HepG2 (cell line): Measurements from ENCODE around the gene HYAL2. TPM values are rescaled to one million over a fixed set of nuclear protein-coding genes. Genes with fewer than 3 reads are reported as not detected.
A peak's percentile ranks its signal among the peaks of the same experiment; 100 is the strongest.

Source experiments
- BORCS8-MEF2B ChIP-seq: sonication (generic); formaldehyde crosslinking; IDR thresholded peaks from 2 replicates; pipeline ENCODE4 v1.8.0; 2022; ENCODE audit warnings: mild to moderate bottlenecking, missing genetic modification reagents
- CBX2 ChIP-seq, 2 experiments: fragments of 200-600 bp in 1 of 2; sonication (generic); formaldehyde crosslinking in 1 of 2; IDR thresholded peaks; 2 replicates each; pipeline versions ENCODE4 v1.7.0 to v1.8.1; 2018 to 2022; ENCODE audit warnings: low read depth in 2 of 2, low read length in 1 of 2, mild to moderate bottlenecking in 1 of 2, missing genetic modification reagents in 1 of 2
- IKZF1 ChIP-seq: fragments of 450-650 bp; IDR thresholded peaks from 2 replicates; pipeline ENCODE4 v1.7.1; 2016
- IKZF5 ChIP-seq: IDR thresholded peaks from 2 replicates; pipeline ENCODE4 v1.6.1; 2018; ENCODE audit warnings: missing genetic modification reagents, mild to moderate bottlenecking, missing compliant biosample characterization
- PITX1 ChIP-seq: sonication (generic); formaldehyde crosslinking; IDR thresholded peaks from 2 replicates; pipeline ENCODE4 v1.5.1; 2020; ENCODE audit warnings: mild to moderate bottlenecking, missing genetic modification reagents
- SOX6 ChIP-seq, 2 experiments: fragments of 450-650 bp in 1 of 2; sonication (generic) in 1 of 2; formaldehyde crosslinking in 1 of 2; IDR thresholded peaks; 2 replicates each; pipeline versions ENCODE4 v1.4.0 to v1.6.1; 2017 to 2020; ENCODE audit warnings: antibody characterized with exemption in 1 of 2, mild to moderate bottlenecking in 1 of 2, missing genetic modification reagents in 1 of 2
- SRSF9 ChIP-seq: fragments of 200-400 bp; formaldehyde crosslinking; IDR thresholded peaks from 2 replicates; pipeline ENCODE4 v1.6.1; 2018; ENCODE audit warnings: borderline replicate concordance, mild to moderate bottlenecking, low read depth, low read length; ENCODE audit not compliant: insufficient read depth, poor library complexity, severe bottlenecking
- TEF ChIP-seq: sonication (generic); formaldehyde crosslinking; IDR thresholded peaks from 2 replicates; pipeline ENCODE4 v1.5.0; 2020; ENCODE audit warnings: missing genetic modification reagents
- TFDP2 ChIP-seq: sonication (generic); formaldehyde crosslinking; IDR thresholded peaks from 2 replicates; pipeline ENCODE4 v1.4.0; 2020; ENCODE audit warnings: missing genetic modification reagents
- THYN1 ChIP-seq: sonication (generic); formaldehyde crosslinking; IDR thresholded peaks from 2 replicates; pipeline ENCODE4 v1.8.1; 2023; ENCODE audit warnings: low read depth, mild to moderate bottlenecking, moderate library complexity, missing genetic modification reagents, borderline replicate concordance
- ZNF138 ChIP-seq: sonication (generic); formaldehyde crosslinking; IDR thresholded peaks from 2 replicates; pipeline ENCODE4 v1.5.0; 2020; ENCODE audit warnings: mild to moderate bottlenecking, low read depth, missing genetic modification reagents
- ZNF343 ChIP-seq: sonication (generic); formaldehyde crosslinking; IDR thresholded peaks from 2 replicates; pipeline ENCODE4 v1.4.0; 2020; ENCODE audit warnings: mild to moderate bottlenecking, missing genetic modification reagents
- ZNF431 ChIP-seq: sonication (generic); formaldehyde crosslinking; IDR thresholded peaks from 2 replicates; pipeline ENCODE4 v1.9.0; 2022; ENCODE audit warnings: missing genetic modification reagents, low read depth, mild to moderate bottlenecking, borderline replicate concordance
- ZNF569 ChIP-seq: sonication (generic); formaldehyde crosslinking; IDR thresholded peaks from 2 replicates; pipeline ENCODE4 v1.5.0; 2020; ENCODE audit warnings: mild to moderate bottlenecking, missing genetic modification reagents, moderate library complexity, borderline replicate concordance
- ZNF576 ChIP-seq: sonication (generic); formaldehyde crosslinking; IDR thresholded peaks from 2 replicates; pipeline ENCODE4 v1.4.0; 2020; ENCODE audit warnings: mild to moderate bottlenecking, missing genetic modification reagents
- ZNF577 ChIP-seq: sonication (generic); formaldehyde crosslinking; IDR thresholded peaks from 2 replicates; pipeline ENCODE4 v1.4.0; 2020; ENCODE audit warnings: mild to moderate bottlenecking, low read depth, missing genetic modification reagents, borderline replicate concordance
- ZNF609 ChIP-seq: sonication (generic); formaldehyde crosslinking; IDR thresholded peaks from 2 replicates; pipeline ENCODE4 v1.4.0; 2020; ENCODE audit warnings: mild to moderate bottlenecking, missing genetic modification reagents, borderline replicate concordance
- ZNF672 ChIP-seq: sonication (generic); formaldehyde crosslinking; IDR thresholded peaks from 2 replicates; pipeline ENCODE4 v1.8.1; 2022; ENCODE audit warnings: missing genetic modification reagents
- ZNF703 ChIP-seq: sonication (generic); formaldehyde crosslinking; IDR thresholded peaks from 2 replicates; pipeline ENCODE4 v1.5.1; 2020; ENCODE audit warnings: missing genetic modification reagents, mild to moderate bottlenecking, moderate library complexity, borderline replicate concordance
- polyA plus RNA-seq, 8 experiments: library from polyadenylated mRNA; depleted of rRNA in 3 of 8; stranded (reverse) in 7 of 8; unstranded in 1 of 8; fragments of >200 nt; fragmentation: Illumina TruSeq in 4 of 8; extraction: Trizol in 4 of 8; gene quantifications; 2 replicates each; pipeline versions ENCODE4 v1.2.1 to v1.2.3, GENCODE V29; 2011 to 2016; ENCODE audit warnings: low read depth in 4 of 8, missing spikeins in 1 of 8, mixed read lengths in 1 of 8; ENCODE audit not compliant: insufficient read depth in 1 of 8
- total RNA-seq, 5 experiments: library from RNA; depleted of rRNA; stranded (reverse); fragments of >200 nt; fragmentation: Illumina TruSeq; extraction: Trizol; gene quantifications; 2 replicates each; pipeline ENCODE4 v1.2.3, GENCODE V29; 2016; ENCODE audit warnings: low read depth in 1 of 5

Gene HYAL2
- total and polyA plus RNA-seq, 2 of the 13 experiments (the other 11 are each of a cell fraction or from before 2014, with no cell fraction given), result 76.2 to 102 TPM

- TF ChIP-seq ZNF576 (CRISPR knock-in tag) (no peak), ZNF609 (CRISPR knock-in tag) (no peak; the same call in 1 of the 2 replicates), SRSF9 (no peak), IKZF5 (CRISPR knock-in tag) (peak; percentile 44), ZNF672 (CRISPR knock-in tag) (no peak), IKZF1 (no peak), ZNF569 (CRISPR knock-in tag) (0 out of 2 replicates have a peak, but pooled peaks have one; percentile 76), ZNF577 (CRISPR knock-in tag) (no peak), SOX6 (IDR thresholded peaks at IDR 0.05) (no peak), SOX6 (CRISPR knock-in tag; IDR thresholded peaks at IDR 0.05) (peak; percentile 45), ZNF343 (CRISPR knock-in tag) (no peak; the same call in 1 of the 2 replicates), TFDP2 (CRISPR knock-in tag) (peak; percentile 27; the same call in 1 of the 2 replicates), BORCS8-MEF2B (CRISPR knock-in tag) (peak; percentile 84), ZNF703 (CRISPR knock-in tag) (no peak), ZNF138 (CRISPR knock-in tag) (0 out of 2 replicates have a peak, but pooled peaks have one; percentile 47), PITX1 (CRISPR knock-in tag) (peak; percentile 85), ZNF431 (CRISPR knock-in tag) (peak; percentile 84; the same call in 1 of the 2 replicates), CBX2 (IDR thresholded peaks at IDR 0.05; ENCODE audit: low read depth, low read length) (no peak), CBX2 (CRISPR knock-in tag; IDR thresholded peaks at IDR 0.05; ENCODE audit: low read depth) (no peak), TEF (0 out of 2 replicates have a peak, but pooled peaks have one; percentile 37), THYN1 (CRISPR knock-in tag) (no peak; the same call in 1 of the 2 replicates)
Measured at GRCh38 chr3:50303013-50303815, 19.3 kb downstream of the HYAL2 start, which contains the start of gene HYAL1 (continued).
